ENCODE results near the gene PEF1.
"Not testable (repeated sequence)": the region's sequence is repeated elsewhere in the genome, so short reads cannot be mapped to it uniquely, and the experiment has no call there.

The PEF1 gene

DNA sequence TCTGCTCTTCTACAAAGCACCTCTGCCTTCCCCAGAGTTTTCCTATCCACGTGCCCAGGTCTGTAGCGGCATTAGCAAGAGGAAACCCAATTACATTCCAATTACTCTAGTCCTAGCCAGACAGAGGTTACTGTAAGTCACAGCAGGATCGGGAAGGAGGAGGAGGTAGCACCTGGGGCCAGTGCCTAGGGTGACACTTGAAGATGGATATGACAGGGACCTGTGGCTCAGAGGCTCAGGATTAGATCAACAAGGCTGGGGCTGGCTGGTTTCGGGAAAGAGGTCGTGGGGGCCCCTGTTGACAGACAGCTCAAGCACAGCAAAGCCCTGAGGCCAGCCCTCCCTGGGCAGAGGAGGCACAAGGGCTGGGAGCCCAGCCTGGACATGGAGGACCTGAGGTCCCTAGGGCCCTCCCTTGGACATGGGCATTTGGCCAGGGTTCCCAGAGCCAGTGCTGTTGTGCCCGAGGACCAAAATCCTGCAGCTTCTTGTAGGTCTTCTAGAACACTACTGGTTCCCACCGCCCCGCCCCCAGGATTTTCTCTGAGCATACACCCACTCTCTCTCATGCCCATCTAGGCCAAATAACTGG, 30.2 kb downstream of the PEF1 start:
- DNase-seq (ENCODE audit: low read depth in 2 of 2) = no peak

DNA sequence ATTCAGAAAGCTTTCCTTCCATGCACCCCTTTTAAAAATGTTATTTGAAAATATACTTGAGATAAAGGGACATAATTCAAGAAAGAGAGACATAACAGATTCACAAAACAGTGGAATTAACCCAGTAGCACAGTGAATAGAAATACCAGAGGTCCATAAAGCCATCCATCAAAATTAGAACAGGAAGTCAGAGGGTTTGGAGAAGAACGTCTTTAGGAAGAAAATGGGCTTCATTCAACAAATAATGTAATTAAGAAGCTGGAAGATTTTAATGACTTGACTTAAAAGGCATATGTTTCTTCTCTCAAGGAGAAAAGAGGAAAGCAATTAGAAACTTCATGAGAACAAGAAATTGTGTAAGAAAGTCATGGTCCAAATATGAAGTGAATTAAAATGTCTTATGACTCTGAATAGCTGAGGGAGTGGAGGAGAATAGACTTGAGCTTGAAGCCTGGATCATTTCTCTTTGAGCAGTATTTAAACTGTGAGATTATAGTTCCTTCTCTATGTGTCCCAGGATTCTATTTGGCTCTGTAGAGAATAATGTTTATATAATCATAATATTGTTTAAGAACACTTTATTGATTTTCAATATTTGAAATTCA, 35.1 kb downstream of the PEF1 start:
- no peak for DNase-seq (ENCODE audit: low read depth in 2 of 2)

DNA sequence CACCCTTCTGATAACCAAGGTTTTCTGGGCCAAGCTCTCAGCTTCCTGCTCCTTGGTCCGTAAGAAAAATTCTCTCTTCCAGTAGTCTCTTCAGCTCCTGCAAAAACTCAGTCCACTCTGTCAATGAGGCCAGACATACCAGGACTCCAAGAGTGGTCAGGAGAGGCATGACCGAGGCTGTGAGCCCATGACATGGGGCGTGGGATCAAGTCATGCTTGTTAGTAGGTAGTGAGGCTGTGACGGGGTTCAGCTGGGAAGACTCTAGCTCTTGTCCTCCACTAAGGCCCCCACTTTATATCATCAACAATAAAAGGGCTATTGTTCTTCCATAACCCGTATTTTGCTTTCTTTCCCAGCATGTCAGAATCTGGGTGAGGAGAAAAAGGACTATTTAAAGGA, 37.3 kb downstream of the PEF1 start:
- DNase-seq (ENCODE audit: low read depth in 2 of 2) = no peak

DNA sequence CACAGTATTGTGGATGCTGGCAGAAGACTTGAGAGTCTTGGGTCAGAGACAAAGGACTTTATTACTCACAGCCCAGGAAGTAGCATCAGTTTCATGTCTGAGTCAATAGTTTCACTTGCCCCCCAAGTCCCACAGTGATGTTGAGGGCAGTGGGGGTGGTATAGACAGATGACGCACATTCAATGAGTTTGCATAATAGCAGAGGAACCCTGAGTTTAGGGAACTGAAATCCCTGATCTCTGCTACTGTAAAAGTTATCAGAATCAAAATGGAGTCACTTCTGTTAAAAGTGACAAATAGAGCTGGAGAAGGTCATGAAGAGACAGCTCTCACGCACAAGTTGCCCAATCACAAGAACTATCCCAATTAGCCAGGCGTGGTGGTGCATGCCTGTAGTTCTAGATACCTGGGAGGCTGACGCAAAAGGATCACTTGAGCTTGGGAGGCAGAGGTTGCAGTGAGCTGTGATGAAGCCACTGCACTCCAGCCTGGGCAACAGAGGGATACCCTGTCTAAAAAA, 38.7 kb downstream of the PEF1 start:
- DNase-seq (ENCODE audit: low read depth in 2 of 2) = no peak

DNA sequence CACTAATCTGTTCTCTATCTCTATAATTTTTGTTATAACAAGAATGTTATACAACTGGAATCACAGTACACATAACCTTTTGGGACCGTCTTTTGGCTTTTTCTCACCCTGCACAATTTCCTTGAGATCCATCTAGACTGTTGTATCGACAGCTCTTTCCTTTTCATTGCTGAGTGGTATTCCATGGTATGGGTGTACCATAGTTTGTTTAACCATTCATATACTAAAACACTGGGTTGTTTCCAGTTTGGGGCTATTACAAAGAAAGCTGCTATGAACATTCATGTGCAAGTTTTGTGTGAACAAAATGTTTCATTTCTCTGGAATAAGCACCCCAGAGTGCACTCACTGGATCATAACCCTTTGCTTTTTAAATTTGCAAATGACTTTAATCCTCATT, 42.6 kb downstream of the PEF1 start:
- DNase-seq (ENCODE audit: low read depth in 2 of 2) = no peak

DNA sequence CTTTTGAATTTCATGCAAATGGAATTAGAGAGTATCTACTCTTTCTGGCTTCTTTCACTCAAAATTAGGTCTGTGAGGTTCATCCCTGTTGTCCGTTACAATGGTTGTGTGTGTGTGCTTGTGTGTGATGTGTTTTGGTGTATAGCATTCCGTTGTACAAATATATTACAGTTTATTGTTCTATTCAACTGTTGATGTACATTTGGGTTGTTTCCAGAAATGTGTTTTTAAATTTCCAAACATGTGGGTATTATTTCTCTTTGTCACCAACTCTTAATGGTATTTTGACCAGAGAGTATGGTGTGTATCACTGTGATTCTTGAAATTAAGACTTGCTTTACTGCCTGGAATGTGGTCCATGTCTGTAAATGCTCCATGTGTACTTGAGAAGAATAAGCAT, 44.0 kb downstream of the PEF1 start:
- DNase-seq (ENCODE audit: low read depth in 2 of 2) = no peak

DNA sequence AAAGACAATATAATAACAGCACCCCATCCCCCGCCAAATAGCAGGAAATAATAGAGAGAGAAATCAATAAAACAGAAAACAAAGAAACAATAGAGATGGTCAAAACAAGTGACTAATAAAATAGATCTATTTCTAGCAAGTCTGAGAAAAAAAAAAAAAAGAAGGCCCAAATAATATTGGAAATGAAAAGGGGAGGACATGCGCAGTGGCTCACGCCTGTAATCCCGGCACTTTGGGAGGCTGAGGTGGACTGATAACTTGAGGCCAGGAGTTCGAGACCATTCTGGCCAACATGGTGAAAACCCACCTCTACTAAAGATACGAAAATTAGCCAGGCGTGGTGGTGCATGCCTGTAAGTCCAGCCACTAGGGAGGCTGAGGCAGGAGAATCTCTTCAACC, 45.7 kb downstream of the PEF1 start:
- DNase-seq (ENCODE audit: low read depth in 2 of 2) = no peak

DNA sequence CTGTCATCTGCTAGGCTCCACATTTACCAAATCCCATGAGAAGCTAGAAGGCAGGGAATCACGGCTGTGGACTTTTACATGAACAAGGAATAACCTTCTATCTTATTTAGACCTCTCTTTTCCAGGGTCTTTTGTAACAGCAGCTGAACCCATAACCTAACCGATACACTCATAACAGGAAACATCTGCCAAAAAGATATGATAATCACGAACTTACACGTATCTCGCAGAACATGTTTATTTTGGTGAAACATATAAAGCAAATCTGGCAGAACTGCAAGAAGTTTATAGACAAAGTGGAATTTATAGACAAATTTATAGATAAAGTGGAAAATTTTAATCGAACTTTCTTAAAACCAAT, 48.0 kb downstream of the PEF1 start:
- no peak for DNase-seq (ENCODE audit: low read depth in 2 of 2)

DNA sequence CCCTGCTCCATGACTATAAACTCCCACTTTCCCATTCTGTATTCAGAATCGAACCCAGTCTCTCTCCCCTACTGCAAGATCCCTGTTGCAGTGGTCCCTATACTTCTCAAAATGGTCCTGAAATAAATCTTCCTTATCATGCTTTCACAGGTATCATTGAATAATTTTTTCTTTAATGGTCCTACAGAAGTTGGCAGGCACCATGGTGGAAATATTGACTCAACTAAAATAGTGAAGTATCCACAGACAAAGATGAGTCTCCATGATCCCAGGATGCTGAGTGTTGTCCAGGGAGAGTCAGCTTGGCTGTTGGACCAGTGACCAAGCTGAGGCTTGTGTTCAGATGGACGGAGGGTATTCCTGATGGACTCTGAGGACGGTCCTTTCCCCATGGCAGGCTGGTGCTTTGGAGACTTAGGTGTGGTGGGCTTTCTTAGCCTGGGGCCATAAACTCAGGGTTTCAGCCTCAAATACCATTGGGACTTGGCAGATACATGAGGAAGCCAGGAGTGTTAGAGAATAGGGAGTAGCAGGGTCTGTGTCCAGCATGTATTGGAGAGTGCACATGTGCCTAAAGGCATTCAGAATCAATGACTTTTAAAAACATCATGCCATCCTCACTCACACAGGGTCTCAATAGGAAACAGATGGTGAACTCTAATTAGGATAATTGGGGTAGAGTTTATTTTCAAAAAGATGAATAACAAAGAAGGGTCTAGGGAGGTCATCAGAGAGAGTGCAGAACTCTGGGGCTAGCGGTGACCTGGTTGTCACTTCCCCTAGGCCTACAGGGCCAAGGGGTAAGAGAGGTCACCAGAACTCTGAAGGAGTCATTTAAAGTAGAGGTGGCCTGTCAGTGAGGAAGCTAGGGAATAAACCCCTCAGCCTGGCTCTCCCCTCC, 48.6 kb downstream of the PEF1 start:
- DNase-seq (ENCODE audit: low read depth in 2 of 2) = no peak

DNA sequence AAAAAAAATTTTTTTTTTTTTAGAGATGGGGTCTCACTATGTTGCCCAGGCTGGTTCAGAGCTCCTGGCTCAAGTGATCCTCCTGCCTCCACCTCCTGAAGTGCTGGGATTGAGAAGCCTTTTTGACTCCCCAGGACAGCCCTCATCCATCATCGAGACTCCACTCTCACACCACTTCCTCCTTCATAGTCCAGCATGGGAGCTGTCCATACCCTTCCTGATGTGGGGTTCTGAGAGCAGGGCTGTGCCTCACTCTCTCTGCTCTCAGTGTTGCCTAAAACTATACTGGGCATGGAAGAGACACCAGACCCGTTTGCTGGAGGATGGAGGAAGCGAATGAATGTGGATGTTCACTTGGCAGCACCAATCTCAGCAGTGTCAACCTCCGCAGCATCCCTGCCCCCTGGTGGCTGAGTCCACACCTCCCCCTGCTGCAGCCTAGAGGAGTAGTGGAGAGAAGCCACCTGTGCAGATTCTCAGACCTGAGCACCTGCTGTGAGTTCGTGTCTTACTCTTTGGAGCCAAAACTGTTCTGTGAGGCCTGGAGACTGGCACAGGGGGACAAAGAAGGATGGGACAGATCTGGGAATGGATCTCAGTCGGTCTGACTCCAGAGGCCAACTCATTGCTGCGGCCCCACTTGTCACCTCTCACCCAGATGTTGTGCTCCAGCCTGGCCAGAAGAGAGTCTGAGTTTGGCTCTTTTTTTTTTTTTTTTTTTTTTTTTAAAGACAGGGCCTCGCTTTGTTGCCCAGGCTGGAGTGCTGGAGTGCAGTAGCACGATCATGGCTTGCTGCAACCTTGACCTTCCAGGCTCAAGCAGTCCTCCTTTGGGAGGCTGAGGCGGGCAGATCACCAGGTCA, 50.7 kb downstream of the PEF1 start:
- DNase-seq (ENCODE audit: low read depth in 2 of 2) = peak in 1 of 2 donors; percentile 18

DNA sequence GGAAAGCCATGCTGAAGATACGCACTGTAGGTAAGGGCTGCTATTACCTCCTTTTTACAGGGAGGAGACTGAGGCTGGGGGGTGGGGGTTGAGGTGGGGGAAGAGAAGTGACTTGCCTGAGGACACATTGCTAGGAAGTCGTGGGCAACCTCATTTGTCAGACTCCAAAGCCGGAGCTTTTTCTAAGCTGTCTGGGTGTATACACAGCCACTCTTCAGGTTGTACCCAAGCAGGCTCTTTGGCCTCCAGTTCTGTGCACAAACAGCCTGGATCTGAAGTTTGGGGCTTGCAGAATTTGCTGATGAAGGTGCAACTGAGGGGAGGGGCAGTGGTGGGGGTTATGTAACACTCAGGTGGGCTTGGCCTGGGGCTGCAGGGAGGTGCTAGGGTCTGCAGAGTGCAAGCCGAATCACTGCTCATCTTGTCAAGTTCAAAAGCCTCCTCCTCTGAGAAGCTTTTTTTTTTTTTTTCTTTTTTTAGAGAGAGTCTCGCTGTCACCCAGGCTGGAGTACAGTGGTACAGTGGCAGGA, 51.5 kb downstream of the PEF1 start:
- DNase-seq (ENCODE audit: low read depth in 2 of 2) = no peak

DNA sequence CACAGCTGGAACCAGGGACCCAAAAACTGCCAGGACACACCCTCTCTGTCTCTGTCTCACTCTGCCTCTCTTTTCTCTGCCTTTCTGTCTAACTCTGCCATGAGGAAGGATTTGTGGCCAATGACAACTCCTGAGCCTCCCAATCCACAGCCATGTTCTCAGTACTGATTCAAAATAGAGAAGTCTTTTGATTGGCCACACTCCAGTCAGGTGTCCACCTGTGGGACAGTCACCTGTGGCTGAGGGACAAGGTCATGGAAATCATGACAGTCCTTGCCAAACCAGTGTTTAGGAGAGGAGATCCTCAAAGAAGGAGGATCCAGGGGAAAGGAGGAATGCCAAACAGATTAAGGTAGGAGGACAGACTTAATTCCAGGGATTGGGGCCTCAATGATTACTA, 52.5 kb downstream of the PEF1 start:
- no peak for DNase-seq (ENCODE audit: low read depth in 2 of 2)

DNA sequence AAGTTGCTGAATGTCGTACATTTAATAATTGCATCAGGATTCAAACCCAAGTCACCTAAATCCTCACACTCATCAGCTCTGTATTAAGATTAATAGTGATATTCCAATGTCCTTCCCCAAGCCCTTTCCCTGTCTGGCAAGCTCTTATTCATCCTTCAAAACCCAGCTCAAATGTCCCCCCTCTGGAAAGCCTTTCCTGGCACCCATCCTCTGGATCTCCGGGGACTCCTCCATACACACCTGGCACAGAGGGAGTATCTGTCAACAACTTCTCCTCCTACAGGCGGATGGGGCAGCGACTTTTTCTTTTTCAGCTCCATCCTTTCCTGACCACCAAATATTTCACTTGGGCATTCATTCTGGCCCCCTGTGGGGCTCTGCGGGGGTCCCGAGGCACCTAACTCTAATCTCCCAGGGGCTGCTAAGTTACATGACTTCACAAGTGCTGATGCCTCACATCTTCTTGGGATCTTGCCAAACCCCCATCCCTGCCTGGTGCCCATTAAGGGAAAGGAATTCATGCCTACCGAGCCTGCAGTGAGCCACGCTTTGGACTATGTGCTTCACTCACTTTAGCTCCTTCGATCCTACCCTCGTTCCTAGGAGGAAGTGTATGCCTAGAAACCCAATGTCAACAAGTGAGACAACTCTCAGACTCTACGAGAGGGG, 53.1 kb downstream of the PEF1 start:
- no peak for DNase-seq (ENCODE audit: low read depth in 2 of 2)

DNA sequence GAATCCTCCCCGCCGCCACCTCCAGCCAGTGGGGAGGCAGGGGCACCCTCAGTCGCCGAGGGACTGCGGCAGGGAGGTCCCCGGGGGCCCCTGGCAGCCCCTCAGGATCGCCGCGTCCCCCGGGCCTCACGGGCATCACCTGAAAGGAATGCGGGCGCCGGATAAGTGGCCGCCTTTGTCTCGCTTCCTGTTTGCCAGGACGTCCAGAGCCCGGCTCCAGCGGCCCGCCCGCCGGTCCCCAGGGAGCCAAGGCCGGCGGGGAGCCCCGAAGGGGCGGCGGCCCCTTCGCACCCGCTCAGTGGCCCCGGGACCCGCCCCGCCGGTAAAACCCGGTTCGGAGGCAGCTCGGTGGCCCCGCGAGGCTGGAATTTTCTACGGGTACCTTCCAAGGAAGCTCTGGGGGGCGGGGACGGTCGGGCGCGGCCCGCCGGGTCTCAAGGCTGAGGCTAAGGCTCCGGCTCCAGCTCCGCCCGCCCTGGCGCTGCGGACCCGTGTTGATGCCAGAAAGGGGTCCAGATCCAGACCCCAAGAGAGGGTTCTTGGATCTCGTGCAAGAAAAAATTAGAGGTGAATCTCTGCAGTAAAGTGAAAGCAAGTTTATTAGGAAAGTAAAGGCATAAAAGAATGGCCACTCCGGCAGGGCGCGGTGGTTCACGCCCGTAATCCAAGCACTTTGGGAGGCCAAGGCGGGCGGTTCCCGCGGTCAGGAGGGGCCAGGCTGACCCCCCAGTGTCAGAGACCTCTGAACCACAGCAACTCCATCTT, 55.7 kb downstream of the PEF1 start:
- no peak for DNase-seq (ENCODE audit: low read depth in 2 of 2)

DNA sequence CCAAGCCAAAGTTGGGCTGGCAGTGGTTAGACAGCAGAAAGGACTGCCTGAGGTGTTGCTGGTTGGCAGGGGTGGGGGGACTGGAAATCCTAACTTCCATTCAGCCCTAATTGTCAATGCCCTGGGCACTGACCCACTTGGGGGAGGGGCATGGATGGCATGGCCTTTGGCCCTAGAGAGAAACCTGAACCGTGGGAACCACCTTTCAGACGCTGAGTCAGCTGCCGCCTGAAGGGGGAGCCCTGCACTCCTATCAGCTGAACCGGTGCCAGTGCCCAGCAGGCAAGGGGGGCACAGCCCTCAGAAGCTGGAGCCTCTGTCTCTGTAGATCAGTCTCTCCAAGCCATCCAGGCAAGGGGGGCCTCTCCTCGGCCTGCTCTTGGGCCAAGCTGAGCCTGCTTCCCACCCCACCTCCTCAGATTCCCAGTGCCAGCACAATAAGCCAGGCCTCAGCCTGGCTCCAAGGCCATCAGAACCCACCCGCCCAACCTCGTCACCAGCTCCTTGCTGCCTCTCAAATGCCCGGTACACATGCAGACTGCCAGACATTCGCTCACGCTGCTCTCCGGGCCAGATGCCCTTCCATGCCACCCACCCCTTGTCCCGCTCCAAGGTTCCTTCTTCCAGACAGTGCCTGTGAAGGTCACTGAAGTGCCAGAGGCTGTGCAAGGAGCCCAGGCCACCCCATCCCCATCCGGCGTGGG, 56.8 kb downstream of the PEF1 start:
- DNase-seq (ENCODE audit: low read depth in 2 of 2) = no peak

DNA sequence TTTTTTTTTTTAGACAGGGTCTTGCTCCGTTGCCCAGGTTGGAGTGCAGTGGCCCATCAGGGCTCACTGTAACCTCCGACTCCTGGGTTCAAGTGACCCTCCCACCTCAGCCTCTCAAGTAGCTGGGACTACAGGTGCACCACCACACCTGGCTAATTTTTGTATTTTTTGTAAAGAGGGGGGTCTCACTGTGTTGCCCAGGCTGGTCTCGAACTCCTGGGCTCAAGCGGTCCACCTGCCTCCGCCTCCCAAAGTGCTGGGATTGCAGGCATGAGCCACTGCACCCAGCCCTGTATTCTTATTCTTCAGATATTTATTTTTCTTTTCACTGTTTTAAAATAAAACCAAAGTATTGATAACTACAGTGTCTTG, 57.4 kb downstream of the PEF1 start:
- DNase-seq (ENCODE audit: low read depth in 2 of 2) = not testable (repeated sequence)

DNA sequence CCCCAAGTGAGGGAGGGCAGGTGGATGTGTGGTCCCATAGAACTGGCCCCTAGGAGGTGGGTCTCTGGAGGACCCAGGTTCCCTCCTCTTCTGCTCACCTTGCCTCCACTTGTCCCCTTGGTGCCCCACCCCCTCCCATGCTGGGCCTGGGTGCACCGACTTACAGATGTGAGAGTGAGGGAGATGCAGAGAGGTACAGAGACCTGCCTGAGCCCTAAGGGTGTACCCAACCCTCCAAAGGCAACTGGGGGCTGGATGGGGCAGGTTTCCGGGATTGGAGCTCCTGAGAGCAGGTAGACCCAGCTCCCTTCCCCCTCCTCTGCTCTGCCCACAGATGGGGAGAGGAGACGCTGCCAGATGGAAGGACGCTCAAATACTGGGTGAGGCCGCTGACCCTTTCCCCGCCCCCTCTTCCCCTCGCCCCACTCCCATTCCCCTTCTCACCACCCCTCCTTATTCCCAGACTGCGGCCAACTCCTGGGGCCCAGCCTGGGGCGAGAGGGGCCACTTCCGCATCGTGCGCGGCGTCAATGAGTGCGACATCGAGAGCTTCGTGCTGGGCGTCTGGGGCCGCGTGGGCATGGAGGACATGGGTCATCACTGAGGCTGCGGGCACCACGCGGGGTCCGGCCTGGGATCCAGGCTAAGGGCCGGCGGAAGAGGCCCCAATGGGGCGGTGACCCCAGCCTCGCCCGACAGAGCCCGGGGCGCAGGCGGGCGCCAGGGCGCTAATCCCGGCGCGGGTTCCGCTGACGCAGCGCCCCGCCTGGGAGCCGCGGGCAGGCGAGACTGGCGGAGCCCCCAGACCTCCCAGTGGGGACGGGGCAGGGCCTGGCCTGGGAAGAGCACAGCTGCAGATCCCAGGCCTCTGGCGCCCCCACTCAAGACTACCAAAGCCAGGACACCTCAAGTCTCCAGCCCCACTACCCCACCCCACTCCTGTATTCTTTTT, 58.0 kb downstream of the PEF1 start:
- DNase-seq (ENCODE audit: low read depth in 2 of 2) = no peak

DNA sequence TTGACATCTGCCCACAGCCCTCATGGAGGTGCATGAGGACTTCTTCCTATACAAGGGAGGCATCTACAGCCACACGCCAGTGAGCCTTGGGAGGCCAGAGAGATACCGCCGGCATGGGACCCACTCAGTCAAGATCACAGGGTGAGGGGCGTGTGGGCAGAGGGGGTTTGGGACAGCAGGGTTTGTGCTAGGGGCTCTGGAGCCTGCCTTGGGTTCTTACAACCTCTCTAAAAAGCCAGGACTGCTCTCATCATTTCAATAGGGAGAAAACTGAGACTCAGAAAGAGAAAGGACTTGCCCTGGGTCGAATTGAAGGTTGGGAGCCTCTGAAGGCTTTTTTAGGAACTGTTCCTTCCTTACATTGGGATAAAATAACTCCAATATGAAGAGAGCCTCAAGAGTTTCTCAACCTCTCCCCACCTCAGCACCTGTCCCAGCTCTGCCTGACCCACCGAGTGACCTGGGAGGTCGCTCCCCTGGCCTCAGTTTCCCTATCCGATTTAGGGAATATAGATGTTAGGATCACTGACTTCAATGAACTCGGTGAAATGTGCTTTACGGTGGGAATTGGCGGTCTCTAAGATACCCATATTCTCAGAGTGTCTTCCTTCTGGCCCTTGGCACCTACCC, 58.8 kb downstream of the PEF1 start:
- DNase-seq (ENCODE audit: low read depth in 2 of 2) = no peak

All from stimulated activated CD8-positive, alpha-beta memory T cell treated with anti-CD3 and anti-CD28 coated beads, Interleukin-15, amount 100 ng/mL, for 4 hours (primary cell).